ENCODE measurements around the gene IL12RB2. TPM values are rescaled to one million over a fixed set of nuclear protein-coding genes. Genes with fewer than 3 reads are reported as not detected.

The IL12RB2 gene
- total RNA-seq, 4 donors from 2014 or later = 0.50 to 2.8 (median 1.7) TPM; not detected in 1

- Histone ChIP-seq H3K9me3 (no peaks in the 10 kb centered on the region), H3K4me3 (no peak overlapping the region), H3K27ac (no peak overlapping the region), H3K27me3 (no peaks in the 10 kb centered on the region), H3K4me1 (no peaks in the 10 kb centered on the region), H3K36me3 (peaks cover 0 to 4% of the 10 kb centered on the region in 2 donors)
- ATAC-seq = no peak
- no CpG with 5 or more reads among the region's 2 CpGs for WGBS, 2 donors (ENCODE audit: low coverage in 1 of 2)
- TF ChIP-seq EP300 (IDR thresholded peaks at IDR 0.05) (no peak), POLR2AphosphoS5 (IDR thresholded peaks at IDR 0.05) (no peak), POLR2A (IDR thresholded peaks at IDR 0.05) (no peak)
- TF ChIP-seq, protein P1, sequence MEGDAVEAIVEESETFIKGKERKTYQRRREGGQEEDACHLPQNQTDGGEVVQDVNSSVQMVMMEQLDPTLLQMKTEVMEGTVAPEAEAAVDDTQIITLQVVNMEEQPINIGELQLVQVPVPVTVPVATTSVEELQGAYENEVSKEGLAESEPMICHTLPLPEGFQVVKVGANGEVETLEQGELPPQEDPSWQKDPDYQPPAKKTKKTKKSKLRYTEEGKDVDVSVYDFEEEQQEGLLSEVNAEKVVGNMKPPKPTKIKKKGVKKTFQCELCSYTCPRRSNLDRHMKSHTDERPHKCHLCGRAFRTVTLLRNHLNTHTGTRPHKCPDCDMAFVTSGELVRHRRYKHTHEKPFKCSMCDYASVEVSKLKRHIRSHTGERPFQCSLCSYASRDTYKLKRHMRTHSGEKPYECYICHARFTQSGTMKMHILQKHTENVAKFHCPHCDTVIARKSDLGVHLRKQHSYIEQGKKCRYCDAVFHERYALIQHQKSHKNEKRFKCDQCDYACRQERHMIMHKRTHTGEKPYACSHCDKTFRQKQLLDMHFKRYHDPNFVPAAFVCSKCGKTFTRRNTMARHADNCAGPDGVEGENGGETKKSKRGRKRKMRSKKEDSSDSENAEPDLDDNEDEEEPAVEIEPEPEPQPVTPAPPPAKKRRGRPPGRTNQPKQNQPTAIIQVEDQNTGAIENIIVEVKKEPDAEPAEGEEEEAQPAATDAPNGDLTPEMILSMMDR (IDR thresholded peaks at IDR 0.05) = no peak
Measured at GRCh38 chr1:67383999-67384638, 76.4 kb downstream of the IL12RB2 start.

DNA sequence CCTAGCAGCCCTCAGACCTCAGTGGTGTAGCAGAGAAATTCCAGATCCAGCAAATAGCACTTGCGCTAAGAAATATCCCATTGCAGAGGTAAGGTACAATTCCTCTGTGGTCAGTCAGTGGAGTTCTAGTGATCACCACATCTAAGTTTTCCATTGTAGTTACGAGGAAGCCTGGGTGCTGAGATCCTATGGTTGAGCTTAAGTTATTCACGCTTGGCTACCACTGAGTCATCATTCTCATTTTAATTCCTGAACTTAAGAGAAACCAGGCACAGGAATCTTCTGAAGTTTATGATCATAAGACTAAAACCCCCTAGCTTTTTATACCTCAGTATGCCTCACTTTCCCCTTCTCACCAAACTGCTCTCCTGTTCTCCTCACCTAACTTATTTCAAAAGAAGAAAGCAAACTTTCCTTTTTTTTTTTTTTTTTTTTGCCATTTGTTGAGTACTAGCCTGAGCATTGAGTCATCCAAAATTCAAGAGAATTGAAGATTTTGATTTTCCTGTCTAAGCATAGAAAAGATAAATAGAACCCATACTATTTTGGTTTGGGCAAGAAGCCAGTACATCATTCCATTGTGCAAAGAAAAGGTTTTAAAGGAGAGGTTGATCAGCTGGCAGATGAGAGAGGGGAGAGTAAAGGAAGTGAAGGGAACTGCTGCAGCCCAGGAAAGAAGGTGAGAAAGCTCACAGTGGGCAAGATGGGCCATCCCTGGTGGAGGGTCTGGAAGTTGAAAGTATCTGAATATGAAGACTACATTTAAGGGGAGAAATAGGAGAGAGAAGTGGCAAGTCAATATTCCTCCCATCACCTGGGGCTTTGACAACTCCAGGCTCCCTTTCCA lies 82.6 kb downstream of the IL12RB2 start:
- Histone ChIP-seq H3K9me3 (no peaks in the 10 kb centered on the region), H3K4me1 (no peaks in the 10 kb centered on the region), H3K36me3 (peaks cover 0 to 25% of the 10 kb centered on the region in 2 donors), H3K4me3 (no peak overlapping the region), H3K27ac (no peak overlapping the region), H3K27me3 (no peaks in the 10 kb centered on the region)
- no peak for ATAC-seq
- WGBS, 2 donors (ENCODE audit: low coverage in 1 of 2) = 83 to 94% methylated on average over 3 of the region's 3 CpGs
- TF ChIP-seq, protein P1 (IDR thresholded peaks at IDR 0.05) = no peak

- Histone ChIP-seq H3K36me3 (peaks cover 0 to 35% of the 10 kb centered on the region in 2 donors), H3K27me3 (no peaks in the 10 kb centered on the region), H3K4me1 (no peaks in the 10 kb centered on the region), H3K4me3 (no peak overlapping the region), H3K27ac (no peak overlapping the region), H3K9me3 (no peaks in the 10 kb centered on the region)
- whole genome bisulfite sequencing, 2 donors (ENCODE audit: low coverage in 1 of 2) = 61% methylated on average over 9 of the region's 12 CpGs; no CpG with 5 or more reads in 1 of the 2 donors
- TF ChIP-seq POLR2A (IDR thresholded peaks at IDR 0.05) (no peak), POLR2AphosphoS5 (IDR thresholded peaks at IDR 0.05) (no peak), EP300 (IDR thresholded peaks at IDR 0.05) (no peak)
- TF ChIP-seq, protein P1 (IDR thresholded peaks at IDR 0.05) = no peak
- no peak for ATAC-seq
Measured at GRCh38 chr1:67393240-67393639, 85.6 kb downstream of the IL12RB2 start.

DNA sequence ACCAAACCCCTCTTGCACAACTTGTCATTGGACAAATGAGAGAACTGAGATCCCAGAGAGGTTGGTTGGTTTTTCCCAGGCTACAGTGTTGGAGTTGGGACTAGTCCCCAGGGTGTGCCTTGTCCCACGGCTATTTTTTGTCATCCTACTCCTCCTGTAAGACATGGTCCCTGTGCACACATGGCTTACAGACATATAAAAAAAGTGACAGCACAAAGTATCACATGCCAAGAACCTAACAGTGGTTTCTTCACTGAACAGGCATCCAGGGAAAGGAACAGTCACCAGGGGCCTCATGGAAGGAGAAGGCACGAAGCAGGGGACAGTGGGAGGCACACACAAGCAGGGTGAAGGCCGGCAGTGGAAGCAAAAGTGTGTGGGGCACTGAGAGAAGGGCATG lies 86.1 kb downstream of the IL12RB2 start:
- Histone ChIP-seq H3K9me3 (no peaks in the 10 kb centered on the region), H3K4me3 (no peak overlapping the region), H3K4me1 (no peaks in the 10 kb centered on the region), H3K36me3 (peaks cover 0 to 35% of the 10 kb centered on the region in 2 donors), H3K27me3 (no peaks in the 10 kb centered on the region), H3K27ac (no peak overlapping the region)
- no peak for TF ChIP-seq POLR2A (IDR thresholded peaks at IDR 0.05)
- 71 to 80% methylated on average over 1 of the region's 3 CpGs for WGBS, 2 donors (ENCODE audit: low coverage in 1 of 2)
- ATAC-seq = no peak

DNA sequence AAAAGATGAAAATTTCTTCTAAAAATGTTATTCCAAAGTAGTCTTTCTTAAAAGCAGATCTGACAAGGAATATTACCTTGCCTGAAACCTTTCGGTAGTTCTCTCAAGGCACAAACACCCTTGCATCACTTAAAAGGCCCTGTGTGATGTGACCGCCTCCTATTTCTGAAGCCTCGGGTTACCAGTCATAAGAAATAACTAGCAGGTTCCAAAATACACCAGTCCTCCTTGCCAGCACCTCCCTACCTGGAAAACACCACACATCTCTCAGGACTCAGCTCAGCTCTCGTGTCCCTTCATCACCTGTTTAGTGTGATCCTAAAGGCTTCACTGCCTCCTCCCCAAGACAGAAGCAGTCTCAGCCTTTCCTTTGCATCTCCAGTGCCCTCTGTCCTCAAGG lies 86.9 kb downstream of the IL12RB2 start:
- peaks cover 0 to 35% of the 10 kb centered on the region in 2 donors for H3K36me3 ChIP-seq
- 80 to 100% methylated on average over 3 of the region's 4 CpGs for WGBS, 2 donors (ENCODE audit: low coverage in 1 of 2)
- H3K4me3 ChIP-seq = no peak overlapping the region
- H3K27ac ChIP-seq = no peak overlapping the region
- H3K4me1 ChIP-seq = no peaks in the 10 kb centered on the region
- H3K9me3 ChIP-seq = no peaks in the 10 kb centered on the region
- TF ChIP-seq EP300 (IDR thresholded peaks at IDR 0.05) = no peak
- TF ChIP-seq, protein P1 (IDR thresholded peaks at IDR 0.05) = no peak
- no peak for TF ChIP-seq POLR2A (IDR thresholded peaks at IDR 0.05)
- no peak for TF ChIP-seq POLR2AphosphoS5 (IDR thresholded peaks at IDR 0.05)
- ATAC-seq = no peak
- H3K27me3 ChIP-seq = no peaks in the 10 kb centered on the region
